Activated naive CD4-positive, alpha-beta T cell treated with anti-CD3 and anti-CD28 coated beads, Interleukin-2, amount 50 U/mL, for 72 hours (primary cell): ENCODE data around the gene OTOF. TPM values are rescaled to one million over a fixed set of nuclear protein-coding genes. Genes with fewer than 3 reads are reported as not detected.

Experiments
- ATAC-seq, 2 donors: fragments of 150-1000 bp; cut with Tn5 transposase; 2 replicates each; pipeline ENCODE4 v1.10.0; 2021; ENCODE audit warnings: mild to moderate bottlenecking in 2 of 2, moderate library complexity in 2 of 2
- DNase-seq, 2 donors: peaks; one replicate each; pipeline ENCODE4 v3.0.0; 2021 to 2022; ENCODE audit warnings: low spot score in 2 of 2
- H3K27ac Mint-ChIP-seq, 2 donors: one replicate each; pipeline ENCODE4 v1.8.0; 2022; ENCODE audit warnings: mild to moderate bottlenecking in 2 of 2, mixed read lengths in 2 of 2
- H3K36me3 Mint-ChIP-seq, 2 donors: one replicate each; pipeline ENCODE4 v1.8.0; 2022; ENCODE audit warnings: mixed read lengths in 2 of 2
- H3K9me3 Mint-ChIP-seq, 2 donors: one replicate each; pipeline ENCODE4 v1.8.0; 2022; ENCODE audit warnings: mixed read lengths in 2 of 2
- total RNA-seq, 2 donors: library from RNA; stranded (reverse); gene quantifications; one replicate each; pipeline ENCODE4 v1.2.3, GENCODE V29; 2022

Gene OTOF
- total RNA-seq, 2 donors from 2014 or later: 0.16 to 2.7 TPM

DNA sequence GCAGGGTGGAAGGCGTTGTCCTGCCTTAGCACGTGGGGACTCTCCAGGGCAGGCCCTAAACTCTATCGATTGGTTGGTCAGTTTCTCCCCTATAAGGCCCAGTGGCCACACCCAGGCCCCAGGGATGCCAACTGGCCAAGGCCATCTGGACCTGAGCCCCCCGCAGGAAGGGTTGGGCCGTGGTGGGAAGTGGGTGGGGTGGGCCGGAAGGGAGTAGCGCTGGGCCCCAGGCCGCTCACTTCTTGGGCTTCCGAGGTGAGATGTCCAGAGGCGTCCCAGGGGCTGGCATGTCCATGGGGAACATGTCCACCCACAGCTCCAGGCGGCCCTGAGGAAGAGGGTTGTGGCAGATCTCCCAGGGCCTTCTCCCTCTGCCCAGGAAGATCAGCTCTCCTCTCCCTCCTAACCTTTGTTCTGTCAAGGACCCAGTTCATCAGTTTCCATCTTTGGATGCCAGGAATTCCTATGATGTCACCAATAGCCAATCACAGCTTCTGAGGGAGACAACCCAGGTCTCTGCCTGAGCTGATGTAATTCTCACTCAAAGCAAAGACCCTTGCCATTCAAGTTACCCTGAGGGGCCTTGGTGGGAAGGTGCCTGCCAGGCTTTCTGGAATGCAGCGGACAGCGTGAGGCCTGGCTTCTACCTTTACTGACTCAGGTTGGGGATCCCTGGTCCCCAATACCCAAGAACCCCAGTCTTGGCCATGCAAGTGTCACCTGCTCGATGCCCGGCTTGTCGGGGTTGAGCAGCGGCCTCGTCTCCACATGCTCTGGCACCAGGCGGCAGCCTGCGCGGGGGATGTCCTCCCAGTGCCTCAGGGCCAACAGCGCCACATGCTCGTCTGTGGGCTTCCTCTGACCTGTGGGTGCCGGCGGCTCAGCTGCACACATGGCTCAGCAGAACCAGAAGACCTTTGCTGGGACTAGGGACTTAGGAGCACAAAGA is 14.4 kb downstream of the OTOF start:
- ATAC-seq (no peak), DNase-seq (peak in 1 of 2 donors; percentile 50)
- H3K27ac Mint-ChIP-seq: no peak overlapping the region
- H3K9me3 Mint-ChIP-seq: no peaks in the 10 kb centered on the region
- no peaks in the 10 kb centered on the region for H3K36me3 Mint-ChIP-seq

GRCh38 chr2:26462511-26463243 is 15.2 kb downstream of the OTOF start:
- no peaks in the 10 kb centered on the region for H3K36me3 Mint-ChIP-seq
- ATAC-seq: peak in 1 of 2 donors; percentile 44
- H3K27ac Mint-ChIP-seq: no peak overlapping the region
- H3K9me3 Mint-ChIP-seq: no peaks in the 10 kb centered on the region
- DNase-seq: peak in 1 of 2 donors; percentile 53

DNA sequence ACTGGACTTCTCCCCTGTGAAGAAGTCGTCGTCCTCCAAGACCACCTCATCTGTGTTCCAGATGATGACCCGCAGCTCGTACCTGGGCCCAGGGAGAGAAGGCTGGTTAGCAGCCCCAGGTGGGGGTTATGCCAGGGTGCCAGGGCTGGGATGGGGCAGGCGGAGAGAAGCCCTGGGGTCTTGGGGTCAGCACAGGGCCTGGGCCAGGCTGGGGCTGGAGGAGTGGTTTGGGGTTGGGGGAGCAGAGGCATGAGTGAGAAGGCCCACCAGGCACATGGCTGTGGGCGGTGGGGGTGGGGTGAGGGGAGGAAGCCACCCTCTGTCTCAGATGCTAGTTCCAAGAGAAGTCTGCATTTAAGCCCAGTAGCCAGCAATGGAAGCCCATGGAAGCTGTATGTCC is 15.8 kb downstream of the OTOF start:
- no peak overlapping the region for H3K27ac Mint-ChIP-seq
- peak in 1 of 2 donors; percentile 39 for DNase-seq
- no peaks in the 10 kb centered on the region for H3K36me3 Mint-ChIP-seq
- H3K9me3 Mint-ChIP-seq: no peaks in the 10 kb centered on the region
- ATAC-seq: no peak

DNA sequence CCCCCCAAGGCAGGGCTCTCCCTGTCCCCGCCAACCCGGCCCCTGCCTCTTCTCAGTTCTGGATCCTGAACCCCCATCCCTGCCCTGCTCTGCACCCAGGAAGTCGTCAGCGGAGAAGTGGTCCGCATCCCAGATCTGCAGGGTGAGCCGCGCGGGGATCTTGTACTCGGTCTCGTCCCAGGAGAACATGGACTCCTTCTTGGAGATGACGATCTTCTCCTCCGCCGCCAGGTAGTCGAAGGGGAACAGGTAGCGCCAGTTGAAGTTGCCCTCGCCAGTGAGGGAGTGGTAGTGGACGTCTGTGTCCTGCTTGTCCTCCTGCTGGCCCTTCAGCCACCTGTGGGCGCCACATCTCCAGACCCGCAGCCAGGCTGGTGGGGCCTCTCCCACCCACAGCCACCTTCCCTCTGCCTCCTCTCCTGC is 16.3 kb downstream of the OTOF start:
- H3K36me3 Mint-ChIP-seq: no peaks in the 10 kb centered on the region
- no peaks in the 10 kb centered on the region for H3K9me3 Mint-ChIP-seq
- DNase-seq (peak in 1 of 2 donors; percentile 47), ATAC-seq (no peak)
- no peak overlapping the region for H3K27ac Mint-ChIP-seq

DNA sequence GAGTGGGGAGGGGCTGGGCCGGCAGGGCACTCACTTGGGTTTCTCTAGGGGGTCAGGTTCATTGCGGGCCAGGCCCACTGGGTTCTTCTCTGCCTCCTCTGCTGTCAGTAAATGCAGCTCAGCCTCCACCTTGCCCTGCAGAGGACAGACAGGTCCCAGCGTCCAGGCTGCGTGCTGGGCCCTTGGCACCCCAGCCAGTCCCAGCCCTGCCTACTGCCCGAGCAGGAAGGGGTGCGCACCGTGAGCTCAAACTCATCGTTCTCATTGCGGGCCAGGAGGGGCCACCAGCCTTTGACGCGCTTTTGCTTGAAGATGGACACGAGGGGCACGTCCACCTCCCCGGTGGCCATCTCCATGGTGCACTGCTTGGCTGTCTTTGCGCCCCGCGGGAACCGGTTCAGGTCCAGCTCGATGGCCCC is 17.3 kb downstream of the OTOF start:
- DNase-seq (peak in 1 of 2 donors; percentile 45), ATAC-seq (no peak)
- H3K27ac Mint-ChIP-seq: no peak overlapping the region
- H3K36me3 Mint-ChIP-seq: no peaks in the 10 kb centered on the region
- no peaks in the 10 kb centered on the region for H3K9me3 Mint-ChIP-seq

GRCh38 chr2:26459991-26460612 is 17.8 kb downstream of the OTOF start:
- Mint-ChIP-seq H3K27ac (no peak overlapping the region), H3K9me3 (no peaks in the 10 kb centered on the region), H3K36me3 (no peaks in the 10 kb centered on the region)
- no peak for DNase-seq
- ATAC-seq: no peak

GRCh38 chr2:26458365-26459042 is 19.4 kb downstream of the OTOF start:
- H3K27ac Mint-ChIP-seq: no peak overlapping the region
- no peaks in the 10 kb centered on the region for H3K9me3 Mint-ChIP-seq
- ATAC-seq (no peak), DNase-seq (no peak)
- no peaks in the 10 kb centered on the region for H3K36me3 Mint-ChIP-seq

- Mint-ChIP-seq H3K9me3 (no peaks in the 10 kb centered on the region), H3K36me3 (no peaks in the 10 kb centered on the region), H3K27ac (no peak overlapping the region)
- DNase-seq: no peak
- no peak for ATAC-seq
Measured at GRCh38 chr2:26457695-26458364, 20.1 kb downstream of the OTOF start.

DNA sequence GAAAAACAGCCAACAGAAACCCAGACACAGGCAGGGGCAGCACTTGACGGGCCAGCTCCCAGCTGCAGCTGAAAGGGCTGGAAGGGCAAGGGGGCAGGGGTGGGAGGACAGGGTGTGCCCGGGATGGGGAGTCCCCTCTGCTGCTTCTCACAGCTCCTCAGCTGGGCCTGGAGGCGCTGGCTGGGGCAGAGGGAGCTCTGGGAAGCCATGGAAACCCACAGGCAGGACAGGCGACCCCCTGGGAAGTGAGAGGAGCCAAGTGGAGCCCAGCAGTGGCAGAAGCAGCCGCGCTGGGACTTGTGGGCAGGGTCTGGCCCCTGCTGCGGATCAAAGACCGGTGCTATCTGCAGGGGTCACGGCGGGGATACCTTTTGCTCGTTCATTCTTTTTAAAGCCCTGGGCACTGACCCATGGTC is 20.7 kb downstream of the OTOF start:
- no peak overlapping the region for H3K27ac Mint-ChIP-seq
- ATAC-seq: no peak
- no peaks in the 10 kb centered on the region for H3K36me3 Mint-ChIP-seq

DNA sequence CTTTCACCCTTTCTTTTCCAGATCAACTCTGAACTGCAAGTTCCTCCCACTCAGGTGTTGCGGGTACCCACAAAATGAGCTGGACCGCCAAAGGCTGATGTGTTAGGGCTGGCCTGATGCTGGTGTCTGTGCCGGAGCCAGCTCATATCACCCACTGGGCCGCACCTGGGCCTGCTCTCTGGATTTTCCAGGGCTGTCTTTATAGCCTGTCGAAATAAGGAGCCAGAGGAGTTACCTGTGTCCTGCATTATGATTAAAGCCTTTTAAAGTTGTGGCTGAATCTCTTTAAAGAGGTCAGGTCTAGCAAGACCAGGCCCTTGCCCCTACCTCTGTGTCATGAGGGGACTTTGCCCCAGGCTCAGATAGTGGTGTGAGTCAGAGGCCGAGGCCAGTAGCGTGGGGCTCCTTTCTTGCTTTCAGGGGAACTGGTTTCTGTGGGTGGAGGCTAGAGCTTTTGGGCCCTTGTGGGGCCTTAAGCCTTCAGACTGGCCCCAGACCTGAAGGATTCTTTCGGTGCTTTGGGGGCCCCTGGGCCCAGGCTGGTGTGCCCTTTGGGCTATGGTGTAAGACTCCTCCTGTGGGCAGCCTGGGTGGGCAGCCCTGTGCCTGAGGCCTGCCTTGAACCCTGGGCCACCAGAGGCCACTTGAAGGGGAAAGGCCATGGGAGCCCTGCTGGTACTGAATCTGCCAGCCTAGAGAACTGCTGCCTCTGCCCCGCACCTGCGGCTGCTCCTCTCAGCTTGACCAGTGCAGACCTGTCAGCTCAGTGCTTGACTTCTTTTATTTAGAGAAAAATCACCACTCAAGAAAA is 21.3 kb downstream of the OTOF start:
- no peak for ATAC-seq
- Mint-ChIP-seq H3K36me3 (no peaks in the 10 kb centered on the region), H3K27ac (no peak overlapping the region), H3K9me3 (no peaks in the 10 kb centered on the region)
- no peak for DNase-seq

More for the DNA sequence above, 20.7 kb downstream of the OTOF start:
- no peaks in the 10 kb centered on the region for H3K9me3 Mint-ChIP-seq
- DNase-seq: no peak

- Mint-ChIP-seq H3K27ac (no peak overlapping the region), H3K9me3 (no peaks in the 10 kb centered on the region), H3K36me3 (no peaks in the 10 kb centered on the region)
- DNase-seq: no peak
- ATAC-seq: no peak
Measured at GRCh38 chr2:26455670-26456439, 22.1 kb downstream of the OTOF start.

GRCh38 chr2:26455037-26455669 is 22.8 kb downstream of the OTOF start:
- H3K36me3 Mint-ChIP-seq: no peaks in the 10 kb centered on the region
- no peak for DNase-seq
- ATAC-seq: no peak
- no peak overlapping the region for H3K27ac Mint-ChIP-seq
- no peaks in the 10 kb centered on the region for H3K9me3 Mint-ChIP-seq

DNA sequence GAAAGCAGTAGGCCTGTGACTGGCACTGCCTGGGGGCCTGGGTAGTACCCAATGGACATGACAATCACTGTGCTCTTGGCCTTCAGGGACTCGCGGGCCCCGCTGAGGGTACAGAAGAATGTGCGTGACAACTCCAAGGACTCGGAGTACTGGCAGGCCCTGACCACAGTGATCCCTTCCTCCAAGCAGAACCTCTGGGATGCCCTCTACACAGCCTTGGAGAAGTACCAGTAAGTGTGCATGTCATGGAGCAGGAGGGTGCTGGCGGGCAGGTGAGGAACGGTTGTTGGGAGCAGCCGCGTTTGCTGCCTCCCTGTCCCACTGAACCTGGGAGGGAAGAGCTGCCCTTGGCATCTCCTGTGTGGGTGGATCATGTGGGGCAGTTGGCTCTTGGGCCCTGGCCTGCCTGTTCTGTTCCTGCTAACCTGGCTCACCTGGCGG is 23.3 kb downstream of the OTOF start:
- no peak for DNase-seq
- H3K9me3 Mint-ChIP-seq: no peaks in the 10 kb centered on the region
- H3K27ac Mint-ChIP-seq: no peak overlapping the region
- no peak for ATAC-seq
- H3K36me3 Mint-ChIP-seq: no peaks in the 10 kb centered on the region
